Subcutaneous abdominal adipose tissue (tissue), 5 donors: ENCODE data around the gene CDH24.
"Not testable (repeated sequence)": the region's sequence is repeated elsewhere in the genome, so short reads cannot be mapped to it uniquely, and the experiment has no call there.

Source experiments
- H3K27ac ChIP-seq: one replicate; pipeline ENCODE4 v1.7.0; 2013; ENCODE audit warnings: low read depth, mild to moderate bottlenecking, inconsistent platforms, low read length, moderate library complexity
- H3K27me3 ChIP-seq, 5 donors: one replicate each; pipeline ENCODE4 v1.7.0; 2013; ENCODE audit warnings: low read length in 5 of 5, inconsistent platforms in 1 of 5; ENCODE audit not compliant: control insufficient read depth in 5 of 5, insufficient read depth in 4 of 5
- H3K36me3 ChIP-seq, 5 donors: one replicate each; pipeline ENCODE4 v1.7.0; 2013; ENCODE audit warnings: low read length in 5 of 5; ENCODE audit not compliant: control insufficient read depth in 5 of 5, insufficient read depth in 5 of 5
- H3K4me1 ChIP-seq, 5 donors: one replicate each; pipeline ENCODE4 v1.7.0; 2013; ENCODE audit warnings: low read length in 5 of 5, mild to moderate bottlenecking in 3 of 5, moderate library complexity in 1 of 5; ENCODE audit not compliant: control insufficient read depth in 5 of 5, insufficient read depth in 5 of 5
- H3K4me3 ChIP-seq, 5 donors: one replicate each; pipeline ENCODE4 v1.7.0; 2013; ENCODE audit warnings: low read length in 5 of 5, low read depth in 1 of 5
- H3K9ac ChIP-seq, 5 donors: one replicate each; pipeline ENCODE4 v1.7.0; 2013; ENCODE audit warnings: low read length in 5 of 5, mild to moderate bottlenecking in 4 of 5, moderate library complexity in 3 of 5
- H3K9me3 ChIP-seq, 5 donors: one replicate each; pipeline ENCODE4 v1.7.0; 2013; ENCODE audit warnings: low read length in 5 of 5; ENCODE audit not compliant: control insufficient read depth in 5 of 5
- donor health status: healthy.
- donor health status: healthy.
- donor health status: healthy.
- donor health status: healthy.
- donor health status: healthy.

Gene CDH24

DNA sequence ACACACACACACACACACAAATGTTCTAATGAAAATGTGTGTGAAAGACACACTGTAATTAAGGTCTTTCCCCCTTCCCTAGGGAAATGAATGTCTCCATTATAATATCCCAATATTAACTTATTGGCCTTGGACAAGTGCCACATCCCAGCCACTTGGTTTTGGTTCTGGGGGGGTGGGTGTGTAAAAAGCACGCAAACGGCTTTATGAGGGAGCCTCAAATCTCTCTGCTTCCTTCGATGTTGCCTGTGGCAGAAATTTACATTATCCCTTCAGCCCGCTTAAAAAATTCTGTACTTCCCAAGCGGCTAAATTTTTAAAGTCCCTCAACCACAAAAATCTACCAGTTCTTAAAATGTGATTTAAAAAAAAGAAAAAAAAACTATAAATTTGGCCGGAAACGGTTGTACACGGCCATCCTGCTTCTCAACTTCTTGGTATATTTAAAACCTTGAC is 47.8 kb downstream of the CDH24 start:
- Histone ChIP-seq H3K4me1 (peaks cover 0 to 26% (median 23%) of the 10 kb centered on the region in 5 donors), H3K9me3 (no peaks in the 10 kb centered on the region), H3K36me3 (no peaks in the 10 kb centered on the region), H3K27me3 (no peaks in the 10 kb centered on the region), H3K27ac (peak overlapping the region; percentile 63), H3K9ac (peak overlapping the region in 4 of 5 donors; percentile 34 to 59 (median 42)), H3K4me3 (peak overlapping the region; percentile 57 to 80 (median 69))

DNA sequence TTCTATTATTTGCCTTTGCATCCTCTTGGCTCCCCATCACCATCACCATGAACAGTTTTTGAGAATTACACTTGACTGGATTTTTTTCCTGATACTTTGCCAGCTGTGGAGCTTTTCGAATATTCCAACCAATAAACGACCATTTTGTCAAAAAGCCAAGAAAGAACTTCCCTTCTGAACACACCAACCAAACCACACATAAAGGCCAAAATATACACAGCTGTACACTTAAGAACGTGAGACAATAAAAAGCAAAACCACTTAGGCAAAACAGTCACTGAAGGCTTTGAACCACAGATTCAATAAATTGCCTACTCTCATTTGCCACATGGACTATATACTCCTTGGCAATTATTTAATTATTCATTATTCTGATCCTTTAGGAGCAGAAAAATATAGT is 48.5 kb downstream of the CDH24 start:
- no peak overlapping the region for H3K27ac ChIP-seq
- peaks cover 0 to 26% (median 23%) of the 10 kb centered on the region in 5 donors for H3K4me1 ChIP-seq
- no peak overlapping the region for H3K4me3 ChIP-seq
- H3K27me3 ChIP-seq: no peaks in the 10 kb centered on the region
- no peak overlapping the region for H3K9ac ChIP-seq
- H3K9me3 ChIP-seq: no peaks in the 10 kb centered on the region
- H3K36me3 ChIP-seq: no peaks in the 10 kb centered on the region

DNA sequence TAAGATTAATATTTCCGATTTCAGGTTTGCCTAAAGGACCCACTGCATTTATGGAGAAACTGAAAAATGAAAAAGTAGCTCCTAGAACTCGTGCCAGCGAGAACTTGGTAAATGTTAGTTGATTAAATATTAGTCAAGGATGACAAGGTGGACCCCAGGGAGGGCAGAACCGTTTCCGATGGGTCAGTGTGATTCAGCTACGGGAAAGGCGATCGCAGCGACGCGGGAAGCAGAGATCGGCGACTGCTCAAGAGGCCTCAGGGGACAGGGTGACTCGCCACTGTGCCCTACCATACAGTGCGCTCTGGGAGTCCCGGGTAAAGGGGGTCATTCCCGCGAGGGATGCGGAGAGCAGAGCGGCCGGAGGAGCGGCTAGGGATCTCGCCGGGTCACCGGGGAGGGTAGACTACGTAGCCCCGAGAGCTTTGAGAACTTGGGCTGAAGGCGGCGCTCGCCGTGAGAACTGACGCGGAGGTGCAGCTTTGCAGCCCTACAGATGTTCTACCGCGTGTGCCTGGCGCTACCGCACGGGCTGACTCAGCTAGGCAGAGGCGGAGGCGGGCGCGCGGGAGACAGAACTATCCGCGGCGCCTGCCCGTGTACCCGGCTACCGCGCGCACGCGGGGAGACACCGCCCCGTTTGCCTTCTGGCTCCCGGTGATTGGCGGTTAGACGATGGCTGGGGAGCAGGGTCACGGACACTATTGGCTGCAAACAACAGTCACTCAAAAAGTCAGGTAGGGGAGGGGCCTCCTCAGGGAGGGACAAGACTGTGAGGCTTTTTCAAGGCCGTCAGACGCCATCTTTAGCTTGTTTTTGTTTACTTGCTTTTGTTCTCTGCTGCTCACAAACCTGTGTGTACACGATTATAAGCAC is 50.5 kb downstream of the CDH24 start:
- Histone ChIP-seq H3K9me3 (no peaks in the 10 kb centered on the region), H3K36me3 (no peaks in the 10 kb centered on the region), H3K27me3 (no peaks in the 10 kb centered on the region), H3K4me1 (peaks cover 0 to 26% (median 23%) of the 10 kb centered on the region in 5 donors), H3K9ac (peak overlapping the region; percentile 67 to 92 (median 84)), H3K4me3 (peak overlapping the region; percentile 87 to 92 (median 89)), H3K27ac (peak overlapping the region; percentile 93)

DNA sequence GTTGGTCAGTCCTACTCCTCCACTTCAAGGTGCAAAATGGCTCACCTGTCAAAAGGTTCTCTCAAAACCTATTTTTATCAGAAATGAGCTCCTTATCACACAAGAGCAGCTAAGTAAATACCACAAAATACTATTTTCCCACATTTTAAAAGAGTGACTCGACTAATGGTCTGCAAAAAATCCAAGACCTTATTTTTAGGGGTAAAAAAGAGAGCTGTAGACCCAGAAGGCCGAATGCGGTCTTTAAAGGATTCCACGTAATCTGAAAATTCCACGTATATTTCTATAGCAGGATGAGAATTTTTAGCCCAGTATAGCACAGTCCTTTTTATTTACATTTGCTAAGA is 51.2 kb downstream of the CDH24 start:
- Histone ChIP-seq H3K9ac (peak overlapping the region in 4 of 5 donors; percentile 67 to 92 (median 85)), H3K9me3 (no peaks in the 10 kb centered on the region), H3K4me3 (peak overlapping the region; percentile 87 to 92 (median 89)), H3K4me1 (peaks cover 0 to 26% (median 23%) of the 10 kb centered on the region in 5 donors), H3K27me3 (no peaks in the 10 kb centered on the region), H3K36me3 (no peaks in the 10 kb centered on the region), H3K27ac (peak overlapping the region; percentile 93)

DNA sequence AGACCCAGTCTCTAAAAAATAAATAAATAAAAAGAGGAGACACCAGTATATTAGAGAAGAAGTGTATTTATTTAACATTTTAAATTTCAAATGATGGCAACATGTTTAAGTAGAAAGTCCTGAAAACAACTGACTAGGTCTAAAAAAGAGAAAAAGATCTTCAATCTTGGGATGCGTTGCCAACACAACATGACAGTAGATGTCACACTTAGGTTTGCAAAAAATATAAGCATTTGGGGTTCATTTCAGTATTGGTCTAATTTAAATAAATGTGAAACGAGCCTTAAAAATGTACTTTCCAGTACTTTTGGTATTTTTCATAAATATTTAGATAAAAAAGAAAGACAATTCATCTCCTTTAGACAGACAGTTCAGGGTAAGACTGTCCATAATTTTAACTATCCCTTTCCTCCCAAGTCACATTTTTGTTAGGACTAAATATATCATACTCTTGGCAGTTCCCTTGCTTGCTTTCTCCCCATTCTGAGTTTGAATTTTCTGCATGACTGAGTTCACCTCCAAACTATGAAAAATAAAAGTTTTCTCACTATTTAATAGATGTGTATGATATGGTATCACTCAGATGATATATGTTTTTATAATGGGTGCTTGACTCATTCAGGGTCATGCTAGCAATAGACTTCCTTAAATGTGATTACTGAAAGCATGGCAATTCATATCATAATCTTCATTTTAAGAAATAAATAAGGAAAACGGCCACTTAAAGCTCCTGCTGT is 51.7 kb downstream of the CDH24 start:
- Histone ChIP-seq H3K4me3 (no peak overlapping the region), H3K27me3 (no peaks in the 10 kb centered on the region), H3K27ac (no peak overlapping the region), H3K36me3 (no peaks in the 10 kb centered on the region), H3K9me3 (no peaks in the 10 kb centered on the region), H3K9ac (no peak overlapping the region), H3K4me1 (peaks cover 0 to 26% (median 23%) of the 10 kb centered on the region in 5 donors)

DNA sequence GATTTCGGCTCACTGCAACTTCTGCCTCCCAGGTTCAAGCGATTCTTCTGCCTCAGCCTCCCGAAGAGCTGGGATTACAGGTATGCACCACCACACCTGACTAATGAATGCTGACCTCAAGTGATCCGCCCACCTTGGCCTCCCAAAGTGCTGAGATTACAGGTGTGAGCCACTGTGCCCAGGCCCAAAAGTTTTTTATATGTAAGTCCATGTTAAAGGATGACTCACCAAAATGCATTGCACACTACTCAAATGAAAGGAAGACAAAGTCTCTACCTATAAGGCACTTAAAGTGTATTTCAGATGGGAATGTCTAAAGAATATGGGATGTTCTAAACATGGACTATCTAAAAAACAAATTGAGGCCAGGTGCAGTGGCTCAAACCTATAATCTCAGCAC is 53.0 kb downstream of the CDH24 start:
- not testable (repeated sequence) for H3K9me3 ChIP-seq, H3K9ac ChIP-seq, H3K27me3 ChIP-seq, H3K4me3 ChIP-seq, H3K36me3 ChIP-seq, H3K27ac ChIP-seq
- peaks cover 0 to 18% (median 16%) of the 10 kb centered on the region in 5 donors for H3K4me1 ChIP-seq

DNA sequence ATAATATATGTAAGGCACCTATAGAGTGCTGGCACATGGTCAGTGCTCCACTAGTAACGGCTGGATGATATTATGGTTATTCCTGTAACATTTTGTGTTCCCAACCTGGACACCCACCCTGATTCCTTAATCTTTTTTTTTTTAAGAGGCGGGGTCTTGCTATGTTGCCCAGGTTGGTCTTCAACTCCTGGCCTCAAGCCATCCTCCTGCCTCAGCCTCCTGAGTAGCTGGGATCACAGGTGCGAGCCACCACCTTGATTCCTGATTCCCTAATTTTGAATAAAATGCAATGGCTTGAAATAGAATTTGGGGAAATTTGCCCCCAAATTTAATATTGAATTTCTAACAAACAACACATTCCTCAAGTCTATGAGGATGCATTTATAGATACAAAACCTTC is 54.7 kb downstream of the CDH24 start:
- H3K4me3 ChIP-seq: no peak overlapping the region
- no peaks in the 10 kb centered on the region for H3K9me3 ChIP-seq
- H3K27ac ChIP-seq: no peak overlapping the region
- peaks cover 0 to 8% (median 4%) of the 10 kb centered on the region in 5 donors for H3K36me3 ChIP-seq
- H3K4me1 ChIP-seq: peaks cover 0 to 15% (median 10%) of the 10 kb centered on the region in 5 donors
- no peaks in the 10 kb centered on the region for H3K27me3 ChIP-seq
- H3K9ac ChIP-seq: no peak overlapping the region

DNA sequence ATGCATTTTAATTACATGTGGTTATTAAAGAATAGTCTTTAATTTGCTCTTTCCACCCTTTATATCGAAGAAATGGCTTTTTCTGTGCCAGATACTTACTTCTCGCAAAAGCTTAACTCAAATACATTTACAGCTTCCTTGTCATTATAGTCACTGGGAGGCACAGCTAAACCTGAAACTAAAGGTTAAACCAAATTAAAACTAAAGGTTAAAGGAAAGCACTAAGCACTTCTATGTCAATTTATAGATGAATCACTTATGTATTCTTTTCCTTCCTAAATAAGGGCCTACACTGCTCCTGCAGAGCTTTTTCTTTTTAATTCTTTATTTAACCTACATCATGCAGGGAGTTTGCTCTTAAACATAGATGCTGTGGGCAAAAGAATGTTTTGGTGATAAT is 56.5 kb downstream of the CDH24 start:
- no peak overlapping the region for H3K4me3 ChIP-seq
- H3K9ac ChIP-seq: no peak overlapping the region
- peaks cover 0 to 11% (median 4%) of the 10 kb centered on the region in 5 donors for H3K36me3 ChIP-seq
- H3K27ac ChIP-seq: no peak overlapping the region
- H3K9me3 ChIP-seq: no peaks in the 10 kb centered on the region
- H3K27me3 ChIP-seq: no peaks in the 10 kb centered on the region
- H3K4me1 ChIP-seq: peaks cover 0 to under 1% (median 0%) of the 10 kb centered on the region in 5 donors

DNA sequence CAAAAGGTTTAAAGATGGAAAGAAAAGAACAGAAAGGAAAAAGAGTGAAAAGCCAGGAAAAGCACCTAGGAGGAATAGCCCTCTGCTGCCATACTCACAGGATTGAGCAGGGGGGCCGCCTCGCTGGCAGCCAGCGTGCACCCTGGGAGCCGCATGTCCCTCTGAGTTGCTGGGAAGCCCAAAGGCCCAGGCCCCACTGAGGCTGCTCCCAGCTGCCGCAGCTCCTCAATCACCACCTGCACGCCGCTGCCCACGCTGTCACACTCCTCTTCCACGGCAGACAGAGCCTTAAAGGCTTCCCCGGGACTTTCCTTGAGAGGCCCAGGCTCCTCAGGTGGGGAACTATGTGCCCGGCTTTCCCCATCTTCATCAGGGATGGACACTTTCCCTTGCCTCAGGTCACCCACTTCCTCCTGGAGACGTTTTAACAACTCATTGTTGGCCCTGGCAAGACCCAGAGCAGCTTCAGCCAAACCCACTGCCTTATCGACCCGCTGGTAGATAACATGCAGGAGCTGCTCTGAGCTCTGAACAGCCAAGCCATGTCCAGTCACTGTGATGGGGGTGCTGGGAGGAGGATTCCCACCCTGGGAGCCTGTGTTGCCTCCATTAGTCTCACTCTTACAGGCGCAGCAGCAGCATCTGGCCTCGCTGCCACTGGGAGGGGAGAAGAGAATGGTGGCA is 58.8 kb downstream of the CDH24 start:
- Histone ChIP-seq H3K9me3 (no peaks in the 10 kb centered on the region), H3K36me3 (peaks cover 0 to 14% (median 4%) of the 10 kb centered on the region in 5 donors), H3K27ac (no peak overlapping the region), H3K4me3 (no peak overlapping the region), H3K27me3 (no peaks in the 10 kb centered on the region), H3K4me1 (peaks cover 0 to 6% (median 4%) of the 10 kb centered on the region in 5 donors), H3K9ac (no peak overlapping the region)
